Endothelial cell of umbilical vein (primary cell): Measurements from ENCODE around the gene NRAS. TPM values are rescaled to one million over a fixed set of nuclear protein-coding genes. Genes with fewer than 3 reads are reported as not detected.

Experiments
- BruUV-seq: library from RNA; stranded (reverse); fragments of 400-500 nt; replicated peaks from 2 replicates; lab custom pipeline; 2021; lab: Mats Ljungman, UMichigan
- CTCF ChIA-PET: fragments of 300-600, 350-600 bp; sonication (Branson Sonifier 250); formaldehyde crosslinking; loops from one replicate; lab custom pipeline; 2021; ENCODE audit warnings: antibody characterized with exemption, inconsistent platforms; lab: Charles Lee
- POLR2A ChIA-PET: fragments of 300-600, 350-600 bp; sonication (Branson Sonifier 250); formaldehyde crosslinking; loops from one replicate; lab custom pipeline; 2021; ENCODE audit warnings: antibody characterized with exemption, inconsistent platforms; lab: Charles Lee
- DNase-seq: peaks from one replicate; pipeline ENCODE4 v3.0.0-alpha.2; 2011; ENCODE audit warnings: low read depth, low spot score
- FAIRE-seq: peaks from 2 replicates; lab custom pipeline; 2011; peaks lifted over from hg19 to GRCh38; lab: Jason Lieb, UNC
- H2AFZ ChIP-seq: 2 replicates; pipeline ENCODE4 v1.6.0; 2012; ENCODE audit warnings: low read depth, low read length, control low read depth, inconsistent platforms
- H3K27ac ChIP-seq: 2 replicates; pipeline ENCODE4 v1.5.1; 2011; ENCODE audit warnings: low read depth, mild to moderate bottlenecking, control low read depth, low read length, moderate library complexity; ENCODE audit not compliant: insufficient read depth
- H3K27me3 ChIP-seq, 2 experiments: 2 replicates each; pipeline versions ENCODE4 v1.6.0 to v1.6.1; 2011; ENCODE audit warnings: low read length in 2 of 2, mixed read lengths in 1 of 2; ENCODE audit not compliant: control insufficient read depth in 2 of 2, insufficient read depth in 2 of 2
- H3K36me3 ChIP-seq, 2 experiments: 2 replicates in 1 of 2; 3 replicates in 1 of 2; pipeline ENCODE4 v1.5.1; 2011; ENCODE audit warnings: low read length in 2 of 2, mild to moderate bottlenecking in 1 of 2, moderate library complexity in 1 of 2; ENCODE audit not compliant: control insufficient read depth in 2 of 2, insufficient read depth in 2 of 2; ENCODE audit errors: extremely low read depth in 1 of 2
- H3K4me1 ChIP-seq: 3 replicates; pipeline ENCODE4 v1.5.1; 2011; ENCODE audit warnings: mild to moderate bottlenecking, low read length; ENCODE audit not compliant: control insufficient read depth, insufficient read depth; ENCODE audit errors: extremely low read depth
- H3K4me2 ChIP-seq: 2 replicates; pipeline ENCODE4 v1.6.1; 2011; ENCODE audit warnings: low read length, control low read depth, mixed read lengths; ENCODE audit not compliant: insufficient read depth
- H3K4me3 ChIP-seq, 3 experiments: fragments of 200-600 bp in 1 of 3; sonication (generic), shearing (Covaris generic) in 1 of 3; replicated peaks in 1 of 3; 2 replicates each; pipeline ENCODE4 v1.5.1; 2011 to 2016; ENCODE audit warnings: control low read depth in 3 of 3, low read length in 3 of 3, mild to moderate bottlenecking in 2 of 3, inconsistent platforms in 1 of 3, low read depth in 1 of 3, moderate library complexity in 1 of 3; ENCODE audit not compliant: insufficient read depth in 1 of 3
- H3K79me2 ChIP-seq: 2 replicates; pipeline ENCODE4 v1.6.0; 2012; ENCODE audit warnings: low read length, inconsistent platforms; ENCODE audit not compliant: control insufficient read depth, insufficient read depth
- H3K9ac ChIP-seq: replicated peaks from 2 replicates; pipeline ENCODE3; 2011; ENCODE audit warnings: low read length, control low read depth; ENCODE audit not compliant: insufficient read depth; ENCODE audit errors: extremely low read depth
- H3K9me1 ChIP-seq: replicated peaks from 3 replicates; pipeline ENCODE4 v1.6.0; 2011; ENCODE audit warnings: mild to moderate bottlenecking, low read length; ENCODE audit not compliant: control insufficient read depth, insufficient read depth; ENCODE audit errors: extremely low read depth
- H3K9me3 ChIP-seq: replicated peaks from 2 replicates; pipeline ENCODE4 v1.5.1; 2012; ENCODE audit warnings: low read length, inconsistent platforms; ENCODE audit not compliant: control insufficient read depth, insufficient read depth
- H4K20me1 ChIP-seq: replicated peaks from 2 replicates; pipeline ENCODE3; 2011; ENCODE audit warnings: mild to moderate bottlenecking, low read length; ENCODE audit not compliant: control insufficient read depth, insufficient read depth; ENCODE audit errors: extremely low read depth
- EZH2 ChIP-seq: IDR thresholded peaks from 2 replicates; pipeline ENCODE4 v1.6.1; 2012; ENCODE audit warnings: borderline replicate concordance, low read depth, mild to moderate bottlenecking, moderate library complexity, low read length, inconsistent platforms; ENCODE audit not compliant: severe bottlenecking
- FOS ChIP-seq: IDR thresholded peaks from 2 replicates; pipeline ENCODE4 v1.6.1; 2011; ENCODE audit warnings: mild to moderate bottlenecking, low read length, moderate library complexity, borderline replicate concordance; ENCODE audit not compliant: insufficient read depth
- GATA2 ChIP-seq: IDR thresholded peaks from 2 replicates; pipeline ENCODE4 v1.7.0; 2011; ENCODE audit warnings: low read depth, mild to moderate bottlenecking, moderate library complexity, mixed read lengths, low read length; ENCODE audit not compliant: insufficient read length, insufficient read depth
- JUN ChIP-seq: IDR thresholded peaks from 2 replicates; pipeline ENCODE4 v1.6.1; 2011; ENCODE audit warnings: borderline replicate concordance, low read depth; ENCODE audit not compliant: insufficient read length, insufficient read depth
- MYC ChIP-seq: IDR thresholded peaks from one replicate; pipeline ENCODE4 v1.6.1; 2011; ENCODE audit warnings: mild to moderate bottlenecking, low read depth, low read length
- POLR2A ChIP-seq: IDR thresholded peaks from 2 replicates; pipeline ENCODE4 v1.6.1; 2012; ENCODE audit warnings: low read depth, mild to moderate bottlenecking, control low read depth, low read length
- POLR2AphosphoS5 ChIP-seq: IDR thresholded peaks from 2 replicates; pipeline ENCODE4 v1.6.1; 2012; ENCODE audit warnings: low read depth, mild to moderate bottlenecking, control low read depth, low read length, moderate library complexity; ENCODE audit not compliant: insufficient read depth
- dilution Hi-C: fragments of 300-500 bp; cut with MboI; formaldehyde crosslinking; loops from one replicate; pipeline ENCODE4 v1.15.0; 2019; ENCODE audit warnings: low sequenced_read_pairs; ENCODE audit not compliant: extremely low pct_ligation_motif_present
- intact Hi-C: fragments of 100-400 bp; cut with micrococcal nuclease; formaldehyde crosslinking; loops from one replicate; pipeline ENCODE4 v1.10.0; 2022
- polyA plus RNA-seq, 4 experiments: library from polyadenylated mRNA; depleted of rRNA in 3 of 4; stranded (reverse) in 3 of 4; unstranded in 1 of 4; fragments of >200 nt; gene quantifications; 2 replicates each; pipeline versions ENCODE4 v1.2.1 to v1.2.3, GENCODE V29; 2011 to 2012; ENCODE audit warnings: missing spikeins in 1 of 4
- total RNA-seq: library from RNA; stranded (reverse); gene quantifications from 2 replicates; pipeline ENCODE4 v1.2.3, GENCODE V29; 2021
- TF ChIP-seq, protein P1 (sequence below), 2 donors: IDR thresholded peaks; 1 replicate in 1 of 2; 2 replicates in 1 of 2; pipeline ENCODE4 v1.5.1; 2011; ENCODE audit warnings: low read length in 2 of 2, mild to moderate bottlenecking in 2 of 2, moderate library complexity in 2 of 2, control low read depth in 1 of 2, inconsistent platforms in 1 of 2, low read depth in 1 of 2; ENCODE audit not compliant: insufficient read depth in 1 of 2; ENCODE audit errors: extremely low read depth in 1 of 2
- TF ChIP-seq, protein P2 (sequence below): IDR thresholded peaks from 2 replicates; pipeline ENCODE4 v1.6.1; 2011; ENCODE audit not compliant: insufficient read depth, insufficient read length

Gene NRAS
- total and polyA plus RNA-seq, 2 donors (not counting 3 experiments of a cell fraction or from before 2014, with no cell fraction given), result 29.4 to 76.5 TPM

DNA sequence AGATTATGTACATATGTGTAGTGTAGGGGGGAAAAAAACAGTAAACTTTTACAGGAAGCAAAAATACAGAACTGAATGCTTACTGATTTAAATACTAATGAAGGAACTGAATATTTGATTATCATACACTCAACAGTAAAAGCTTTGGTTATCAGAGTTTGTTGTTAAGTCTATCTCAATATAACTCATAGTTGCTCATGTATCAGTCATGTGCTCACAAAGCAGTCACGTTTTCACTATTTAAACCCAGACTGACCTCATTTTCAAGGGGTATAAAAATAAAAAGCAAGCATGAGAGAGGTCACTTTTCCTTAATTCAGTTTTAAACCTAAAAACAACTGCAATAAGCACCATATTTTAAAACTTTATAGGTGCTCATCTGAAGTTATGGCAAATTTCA is 6.9 kb upstream of the NRAS start:
- H3K4me1 ChIP-seq, result no peaks in the 10 kb centered on the region
- H3K27me3 ChIP-seq, result no peaks in the 10 kb centered on the region
- H3K79me2 ChIP-seq, result peaks cover 6% of the 10 kb centered on the region
- TF ChIP-seq, protein P1, sequence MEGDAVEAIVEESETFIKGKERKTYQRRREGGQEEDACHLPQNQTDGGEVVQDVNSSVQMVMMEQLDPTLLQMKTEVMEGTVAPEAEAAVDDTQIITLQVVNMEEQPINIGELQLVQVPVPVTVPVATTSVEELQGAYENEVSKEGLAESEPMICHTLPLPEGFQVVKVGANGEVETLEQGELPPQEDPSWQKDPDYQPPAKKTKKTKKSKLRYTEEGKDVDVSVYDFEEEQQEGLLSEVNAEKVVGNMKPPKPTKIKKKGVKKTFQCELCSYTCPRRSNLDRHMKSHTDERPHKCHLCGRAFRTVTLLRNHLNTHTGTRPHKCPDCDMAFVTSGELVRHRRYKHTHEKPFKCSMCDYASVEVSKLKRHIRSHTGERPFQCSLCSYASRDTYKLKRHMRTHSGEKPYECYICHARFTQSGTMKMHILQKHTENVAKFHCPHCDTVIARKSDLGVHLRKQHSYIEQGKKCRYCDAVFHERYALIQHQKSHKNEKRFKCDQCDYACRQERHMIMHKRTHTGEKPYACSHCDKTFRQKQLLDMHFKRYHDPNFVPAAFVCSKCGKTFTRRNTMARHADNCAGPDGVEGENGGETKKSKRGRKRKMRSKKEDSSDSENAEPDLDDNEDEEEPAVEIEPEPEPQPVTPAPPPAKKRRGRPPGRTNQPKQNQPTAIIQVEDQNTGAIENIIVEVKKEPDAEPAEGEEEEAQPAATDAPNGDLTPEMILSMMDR (IDR thresholded peaks at IDR 0.05; ENCODE audit: extremely low read depth in 1 of 2, insufficient read depth in 1 of 2, low read depth in 1 of 2, low read length in 2 of 2), result no peak
- TF ChIP-seq FOS (no peak), JUN (no peak)
- H3K36me3 ChIP-seq, result peaks cover 39 to 40% of the 10 kb centered on the region in 2 experiments
- peaks cover 3% of the 10 kb centered on the region for H4K20me1 ChIP-seq
- no peak overlapping the region for H3K9ac ChIP-seq
- H3K9me1 ChIP-seq, result no peaks in the 10 kb centered on the region
- no peak overlapping the region for H3K4me2 ChIP-seq
- CTCF ChIA-PET, result no interaction called here
- dilution Hi-C loops (no loop called here), intact Hi-C loops (no loop called here)
- H2AFZ ChIP-seq, result no peak overlapping the region
- H3K27ac ChIP-seq, result no peak overlapping the region
- POLR2A ChIA-PET, result no interaction called here
- no peak overlapping the region for H3K4me3 ChIP-seq
- H3K9me3 ChIP-seq, result no peaks in the 10 kb centered on the region
- no TSS peak for BruUV-seq
- DNase-seq, result no peak
- FAIRE-seq, result no peak

DNA sequence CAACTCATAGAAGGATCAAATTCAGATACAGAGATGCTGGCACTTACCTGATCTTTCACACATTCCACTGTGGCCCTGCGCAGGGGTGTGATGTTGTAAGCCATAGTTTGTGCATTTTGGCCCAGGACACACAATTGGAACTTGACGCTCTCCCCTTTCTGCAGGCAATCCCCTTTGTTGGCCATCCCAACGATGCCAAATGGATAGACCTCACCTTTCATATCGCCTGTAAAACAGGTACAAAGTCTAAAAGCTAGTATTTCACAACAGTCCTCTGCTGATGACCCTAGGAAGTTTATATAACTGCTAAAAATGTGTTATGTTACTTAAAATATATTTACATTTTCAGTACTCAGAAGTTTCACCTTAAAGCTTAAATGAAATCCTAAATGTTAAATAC is 3.9 kb upstream of the NRAS start:
- intact Hi-C loops, result no loop called here
- no peak overlapping the region for H3K9ac ChIP-seq
- no peaks in the 10 kb centered on the region for H3K27me3 ChIP-seq
- no peaks in the 10 kb centered on the region for H3K9me3 ChIP-seq
- dilution Hi-C loops, result no loop called here
- ChIA-PET CTCF (interaction anchor here (1.2 to 1.6 kb wide), 2 partner anchors 12 to 24 kb away, joined by 3 to 7 read pairs; no protein-coding TSS in a partner anchor), POLR2A (no interaction called here)
- H3K27ac ChIP-seq, result no peak overlapping the region
- TF ChIP-seq, protein P2, sequence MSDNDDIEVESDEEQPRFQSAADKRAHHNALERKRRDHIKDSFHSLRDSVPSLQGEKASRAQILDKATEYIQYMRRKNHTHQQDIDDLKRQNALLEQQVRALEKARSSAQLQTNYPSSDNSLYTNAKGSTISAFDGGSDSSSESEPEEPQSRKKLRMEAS, result no peak
- TF ChIP-seq GATA2, result no peak
- no peak for TF ChIP-seq FOS
- TF ChIP-seq POLR2AphosphoS5, result no peak
- no peak for TF ChIP-seq POLR2A
- no peak for TF ChIP-seq JUN
- TF ChIP-seq MYC, result no peak
- TF ChIP-seq EZH2, result no peak
- TF ChIP-seq, protein P1 (IDR thresholded peaks at IDR 0.05; ENCODE audit: extremely low read depth in 1 of 2, insufficient read depth in 1 of 2, low read depth in 1 of 2, low read length in 2 of 2), result no peak
- H4K20me1 ChIP-seq, result no peaks in the 10 kb centered on the region
- no TSS peak for BruUV-seq
- no peak overlapping the region for H3K4me2 ChIP-seq
- FAIRE-seq, result no peak
- peaks cover 11% of the 10 kb centered on the region for H3K4me1 ChIP-seq
- peaks cover 29 to 38% of the 10 kb centered on the region in 2 experiments for H3K36me3 ChIP-seq
- H2AFZ ChIP-seq, result no peak overlapping the region
- H3K79me2 ChIP-seq, result peaks cover 12% of the 10 kb centered on the region
- H3K9me1 ChIP-seq, result no peaks in the 10 kb centered on the region
- H3K4me3 ChIP-seq, result no peak overlapping the region
- no peak for DNase-seq
